Adrenal gland (tissue), 5 donors: ENCODE measurements around the gene CCDC117.

Source experiments
- POLR2A ChIP-seq, 2 donors: fragments of 450-650 bp; IDR thresholded peaks; one replicate each; pipeline ENCODE4 v1.6.1; 2017; ENCODE audit warnings: antibody characterized with exemption in 2 of 2, mild to moderate bottlenecking in 2 of 2, moderate library complexity in 1 of 2
- TF ChIP-seq, protein P1 (sequence below), 6 experiments: fragments of 450-650 bp in 4 of 6; fragments of 200-600 bp in 2 of 6; sonication (generic) in 1 of 6; IDR thresholded peaks; 1 replicate in 5 of 6; 2 replicates in 1 of 6; pipeline versions ENCODE4 v1.5.1 to v1.8.0; 2016 to 2021; ENCODE audit warnings: antibody characterized with exemption in 6 of 6, mild to moderate bottlenecking in 2 of 6, moderate library complexity in 1 of 6
- donor health status: DM: no; HTN: no; CAD: no.

DNA sequence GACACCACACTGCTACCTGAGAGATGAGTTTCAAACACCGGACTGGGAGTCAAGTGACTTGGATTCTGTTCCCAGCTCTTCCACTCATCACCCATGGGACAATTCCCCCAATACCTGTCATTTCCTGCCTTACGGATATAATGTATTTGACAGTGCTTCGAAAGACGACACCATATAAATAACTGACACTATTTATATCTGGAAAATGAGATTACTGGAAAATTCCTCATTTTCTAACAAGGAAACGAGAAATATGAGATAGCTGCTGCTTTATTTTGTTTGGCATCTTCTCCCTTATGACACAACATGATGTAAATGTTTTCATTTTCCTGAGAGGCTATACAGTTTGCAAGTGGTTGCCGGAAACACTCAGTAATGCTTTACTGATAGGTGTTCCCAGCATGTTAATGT is 22.0 kb upstream of the CCDC117 start:
- TF ChIP-seq, protein P1, sequence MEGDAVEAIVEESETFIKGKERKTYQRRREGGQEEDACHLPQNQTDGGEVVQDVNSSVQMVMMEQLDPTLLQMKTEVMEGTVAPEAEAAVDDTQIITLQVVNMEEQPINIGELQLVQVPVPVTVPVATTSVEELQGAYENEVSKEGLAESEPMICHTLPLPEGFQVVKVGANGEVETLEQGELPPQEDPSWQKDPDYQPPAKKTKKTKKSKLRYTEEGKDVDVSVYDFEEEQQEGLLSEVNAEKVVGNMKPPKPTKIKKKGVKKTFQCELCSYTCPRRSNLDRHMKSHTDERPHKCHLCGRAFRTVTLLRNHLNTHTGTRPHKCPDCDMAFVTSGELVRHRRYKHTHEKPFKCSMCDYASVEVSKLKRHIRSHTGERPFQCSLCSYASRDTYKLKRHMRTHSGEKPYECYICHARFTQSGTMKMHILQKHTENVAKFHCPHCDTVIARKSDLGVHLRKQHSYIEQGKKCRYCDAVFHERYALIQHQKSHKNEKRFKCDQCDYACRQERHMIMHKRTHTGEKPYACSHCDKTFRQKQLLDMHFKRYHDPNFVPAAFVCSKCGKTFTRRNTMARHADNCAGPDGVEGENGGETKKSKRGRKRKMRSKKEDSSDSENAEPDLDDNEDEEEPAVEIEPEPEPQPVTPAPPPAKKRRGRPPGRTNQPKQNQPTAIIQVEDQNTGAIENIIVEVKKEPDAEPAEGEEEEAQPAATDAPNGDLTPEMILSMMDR (IDR thresholded peaks at IDR 0.05) = no peak
- TF ChIP-seq POLR2A (IDR thresholded peaks at IDR 0.05) = no peak
